Testis (tissue), 2 donors: ENCODE measurements around the gene EPN3.

Experiments used
- CTCF ChIP-seq, 3 experiments: fragments of 450-650 bp in 2 of 3; fragments of 200-600 bp in 1 of 3; sonication (generic) in 1 of 3; IDR thresholded peaks; one replicate each; pipeline ENCODE4 v1.5.1; 2016 to 2019; ENCODE audit warnings: antibody characterized with exemption in 3 of 3, mild to moderate bottlenecking in 2 of 3, moderate library complexity in 1 of 3
- POLR2A ChIP-seq: fragments of 450-650 bp; IDR thresholded peaks from one replicate; pipeline ENCODE4 v1.6.1; 2017; ENCODE audit warnings: antibody characterized with exemption, mild to moderate bottlenecking, moderate library complexity

- TF ChIP-seq CTCF (IDR thresholded peaks at IDR 0.05) (no peak), POLR2A (no peak)
These were observed 2.9 kb downstream of the EPN3 start for GRCh38 chr17:50535407-50535806.
